Effector CD8-positive, alpha-beta T cell (primary cell): ENCODE data around the gene ITGA2.

Experiments
- DNase-seq: peaks from one replicate; lab custom pipeline; 2025; lab: John Stamatoyannopoulos, UW

The ITGA2 gene

DNA sequence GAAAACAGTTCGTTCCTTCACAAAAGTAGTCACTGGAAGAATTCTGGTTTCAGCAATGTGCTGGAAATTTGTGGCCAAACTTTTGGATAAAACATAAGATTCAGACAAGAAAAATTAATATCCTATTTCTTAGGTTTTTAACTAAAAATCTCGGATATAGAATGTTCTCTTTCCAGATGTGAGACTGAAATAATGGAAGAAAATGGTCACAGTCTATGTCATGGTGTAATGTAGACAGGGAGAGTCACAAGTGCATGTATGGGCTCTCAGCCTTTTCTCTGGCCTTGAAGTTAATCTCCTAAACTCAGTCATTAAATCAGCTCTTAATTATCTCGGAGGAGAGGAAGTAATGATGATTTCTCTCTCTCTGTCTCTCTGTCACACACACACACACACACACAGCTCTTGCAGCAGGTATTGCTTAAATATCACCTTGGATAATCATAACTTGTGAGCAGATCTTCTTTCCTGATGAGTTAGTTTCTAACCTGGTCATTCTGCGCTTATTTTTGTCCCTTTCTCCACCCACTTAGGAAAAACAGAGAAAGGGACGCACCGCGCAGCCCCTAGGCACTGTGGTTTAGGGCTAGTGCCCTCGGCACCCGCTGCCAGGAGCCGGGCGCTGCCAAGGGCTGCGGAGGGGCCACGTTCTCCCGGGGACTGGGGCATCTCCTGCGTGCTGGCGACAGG lies 672 bp upstream of the ITGA2 start:
- DNase-seq: no peak

DNA sequence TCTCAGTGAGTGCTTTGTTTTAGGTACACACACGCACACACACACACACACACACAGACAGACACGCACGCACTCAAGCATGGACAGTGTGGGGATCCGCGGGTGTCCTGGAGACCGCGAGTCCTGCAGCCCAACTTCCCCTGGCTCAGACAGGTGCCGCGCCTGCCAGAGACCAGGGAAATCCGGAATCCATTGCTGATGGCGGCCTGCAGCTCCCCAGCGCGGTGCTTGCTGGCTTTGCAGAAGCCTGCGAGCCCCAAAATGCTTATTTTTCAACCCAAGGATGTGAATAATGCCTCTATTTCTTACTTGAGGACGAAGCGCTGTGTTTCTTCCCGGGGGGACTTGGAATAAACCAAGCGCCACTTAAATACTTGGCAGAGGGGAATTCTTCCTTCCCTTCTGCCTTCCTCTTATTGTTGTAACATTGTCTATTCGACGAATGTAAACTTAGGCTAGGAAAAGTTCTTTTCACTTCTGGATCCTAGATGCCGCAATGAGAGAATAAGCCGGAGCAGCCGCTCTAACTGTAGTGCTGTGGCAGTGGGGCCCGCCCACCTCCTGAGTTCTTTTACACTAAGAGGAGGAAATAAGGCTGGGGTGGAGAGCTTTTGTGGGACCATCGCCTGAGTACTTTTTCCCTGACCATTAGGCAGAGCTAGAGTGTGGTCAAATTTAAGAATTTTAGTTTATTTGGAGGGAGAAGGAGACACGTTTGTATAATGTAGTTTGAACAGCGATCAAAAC lies 802 bp downstream of the ITGA2 start:
- no peak for DNase-seq

DNA sequence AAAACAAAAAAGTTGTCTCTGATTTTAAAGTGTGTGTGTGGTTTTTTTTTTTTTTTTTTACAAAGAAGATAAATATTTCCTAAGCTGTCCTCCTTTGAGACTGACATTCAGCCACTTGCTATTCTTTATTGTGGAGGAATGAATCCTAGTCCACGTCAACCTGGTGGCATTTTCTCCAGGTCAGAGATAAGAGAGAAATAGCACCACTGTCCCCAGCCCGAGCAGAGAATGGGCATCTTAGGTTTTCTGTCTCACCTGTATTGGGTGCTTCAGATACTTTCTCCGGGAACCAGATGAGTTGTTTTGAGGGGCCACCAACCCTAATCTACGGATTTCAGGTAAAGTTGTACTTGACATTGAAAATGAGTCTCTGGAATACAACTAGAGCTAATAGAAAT lies 1.4 kb downstream of the ITGA2 start:
- no peak for DNase-seq

DNA sequence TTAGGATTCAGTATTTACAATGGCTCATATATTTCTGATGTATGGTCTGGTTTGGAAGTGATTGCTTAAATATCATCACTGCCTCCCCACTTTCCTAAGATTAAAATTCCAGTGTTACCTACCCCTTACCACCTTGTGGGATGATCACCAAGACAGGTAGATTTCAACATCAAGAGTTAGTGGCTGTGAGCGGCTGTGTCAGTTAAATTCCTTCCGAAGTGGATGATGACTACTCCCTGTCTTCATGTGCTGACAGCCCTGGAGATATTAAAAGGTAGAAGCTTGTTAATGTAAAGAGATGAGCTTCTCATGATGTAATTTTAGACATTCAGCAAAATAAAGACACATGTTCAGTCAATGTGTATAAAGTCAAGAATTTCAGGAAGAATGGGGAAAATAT lies 4.2 kb downstream of the ITGA2 start:
- DNase-seq: no peak

DNA sequence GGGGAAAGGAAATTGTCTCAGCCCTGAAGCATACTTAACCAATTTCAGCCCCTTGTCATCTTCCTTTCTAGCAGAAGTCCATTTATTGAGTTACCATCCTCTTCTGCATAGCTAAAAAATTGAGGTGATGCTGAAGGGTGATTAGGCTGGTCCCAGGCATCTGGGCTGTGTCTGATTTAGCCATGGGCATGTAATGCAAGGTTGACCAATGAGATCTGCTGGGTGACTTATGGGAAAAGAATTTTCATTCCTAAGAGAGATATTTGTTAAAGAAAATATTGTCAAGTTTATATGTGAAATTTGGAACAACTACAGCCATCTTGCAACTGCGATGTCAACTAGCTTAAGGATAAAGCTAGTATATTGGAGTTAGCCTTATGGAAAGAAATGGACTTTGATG lies 5.1 kb downstream of the ITGA2 start:
- no peak for DNase-seq

DNA sequence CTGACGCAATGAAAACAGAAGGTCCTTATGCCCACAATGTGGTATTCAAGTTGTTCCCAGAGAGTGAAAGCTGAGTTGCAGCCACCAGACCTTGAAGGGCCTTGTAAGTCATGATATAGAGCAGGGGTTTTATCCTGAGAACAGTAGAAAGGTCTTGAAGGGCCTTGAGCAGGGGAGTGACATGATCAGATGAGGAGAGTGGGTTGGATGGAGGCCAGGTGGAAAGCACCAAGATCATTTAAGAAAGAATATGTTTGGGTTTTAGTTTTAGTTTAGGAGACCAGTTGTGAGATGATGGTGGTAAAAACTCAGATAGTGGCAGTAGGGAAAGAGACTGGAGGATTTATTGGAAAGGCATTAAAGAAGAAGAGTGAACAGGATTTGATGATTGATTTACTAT lies 5.9 kb downstream of the ITGA2 start:
- DNase-seq: no peak

DNA sequence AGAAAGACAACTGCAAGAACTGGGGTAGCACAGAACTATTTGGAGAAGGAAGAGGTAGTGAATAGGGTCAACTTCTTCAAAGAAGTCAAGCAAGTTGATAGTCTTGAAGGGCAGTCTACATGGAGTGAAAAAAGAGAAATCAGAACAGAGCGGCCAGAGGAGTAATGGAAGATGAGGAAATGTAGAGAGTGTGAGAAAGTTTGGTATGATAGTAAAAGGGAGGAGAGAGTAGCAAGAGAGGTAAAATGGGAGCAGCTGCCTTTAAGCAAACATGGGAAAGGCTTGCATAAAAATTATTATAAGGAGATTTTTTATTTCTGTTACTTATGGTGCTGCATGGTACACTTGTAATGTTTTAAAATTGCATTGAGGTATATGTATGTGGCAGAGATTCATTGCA lies 6.8 kb downstream of the ITGA2 start:
- no peak for DNase-seq

DNA sequence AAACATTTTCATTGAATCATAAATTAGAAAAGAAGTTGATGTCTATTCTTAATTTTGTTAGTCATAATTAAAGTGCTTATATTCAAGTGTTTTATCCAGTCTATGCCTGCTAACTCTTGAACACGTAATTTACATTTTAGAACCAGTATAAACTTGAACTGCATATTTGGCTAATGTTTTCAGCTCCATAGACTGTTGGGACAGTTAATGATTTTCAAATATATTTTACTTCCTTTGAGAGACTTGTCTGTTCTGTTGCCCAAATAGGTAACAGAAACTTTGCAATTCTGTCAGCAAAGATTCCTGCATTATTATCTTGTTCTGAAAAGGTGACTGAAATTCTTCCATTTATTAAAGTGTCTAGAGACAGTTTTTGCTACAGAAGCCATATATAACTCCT lies 7.8 kb downstream of the ITGA2 start:
- DNase-seq: no peak

DNA sequence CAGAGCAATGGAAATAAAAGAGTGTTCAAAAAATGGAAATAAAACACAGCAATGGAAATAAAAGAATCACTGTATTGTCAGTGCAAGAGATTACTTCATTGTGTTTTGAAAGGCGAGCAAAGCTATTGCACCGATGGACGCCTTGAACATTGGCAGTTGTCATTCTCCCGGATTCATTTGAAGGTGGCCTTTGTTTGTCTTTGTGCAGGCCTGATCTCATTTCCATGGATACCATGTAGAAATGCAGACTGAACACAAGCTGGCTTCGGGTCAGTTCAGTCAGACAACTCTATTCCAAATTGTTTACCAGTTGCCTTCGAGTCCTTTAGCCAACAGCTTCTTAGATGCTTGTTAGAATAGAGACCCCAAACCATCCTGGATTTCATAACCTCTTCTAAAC lies 8.3 kb downstream of the ITGA2 start:
- no peak for DNase-seq

DNA sequence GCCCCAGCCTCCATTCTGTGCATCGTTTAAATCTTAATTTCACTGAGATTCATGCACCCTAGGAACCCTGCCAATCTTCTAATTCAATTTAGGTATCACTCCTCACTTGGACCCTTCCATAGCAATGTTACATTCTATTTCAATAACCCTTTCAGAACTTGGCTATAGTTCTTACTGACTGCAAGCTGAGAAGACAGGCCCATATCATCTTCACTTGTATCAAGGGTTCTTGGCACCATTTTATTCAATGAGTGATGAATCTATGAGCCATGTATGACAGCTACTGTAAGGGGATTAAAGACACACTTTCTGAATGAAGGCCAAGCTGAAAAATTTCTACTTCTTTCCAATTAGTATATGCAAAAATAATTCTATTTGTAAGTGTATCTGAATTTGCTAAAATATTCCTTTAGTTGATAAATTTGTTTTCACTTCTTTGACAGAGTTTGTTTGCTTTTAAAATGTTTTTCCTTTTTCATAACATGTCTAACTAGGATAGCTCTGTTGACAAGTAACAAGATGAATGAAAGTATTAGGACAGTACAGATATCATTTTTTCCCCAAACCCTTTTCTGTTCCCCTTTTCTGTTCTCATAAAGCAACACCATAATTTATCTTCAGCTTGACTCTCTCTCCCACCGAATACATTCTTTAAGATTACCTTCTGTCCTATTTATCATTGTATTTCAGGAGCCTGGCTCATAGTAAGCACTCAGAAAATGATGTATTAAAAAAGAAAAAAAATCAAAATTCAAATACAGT lies 9.6 kb downstream of the ITGA2 start:
- no peak for DNase-seq

DNA sequence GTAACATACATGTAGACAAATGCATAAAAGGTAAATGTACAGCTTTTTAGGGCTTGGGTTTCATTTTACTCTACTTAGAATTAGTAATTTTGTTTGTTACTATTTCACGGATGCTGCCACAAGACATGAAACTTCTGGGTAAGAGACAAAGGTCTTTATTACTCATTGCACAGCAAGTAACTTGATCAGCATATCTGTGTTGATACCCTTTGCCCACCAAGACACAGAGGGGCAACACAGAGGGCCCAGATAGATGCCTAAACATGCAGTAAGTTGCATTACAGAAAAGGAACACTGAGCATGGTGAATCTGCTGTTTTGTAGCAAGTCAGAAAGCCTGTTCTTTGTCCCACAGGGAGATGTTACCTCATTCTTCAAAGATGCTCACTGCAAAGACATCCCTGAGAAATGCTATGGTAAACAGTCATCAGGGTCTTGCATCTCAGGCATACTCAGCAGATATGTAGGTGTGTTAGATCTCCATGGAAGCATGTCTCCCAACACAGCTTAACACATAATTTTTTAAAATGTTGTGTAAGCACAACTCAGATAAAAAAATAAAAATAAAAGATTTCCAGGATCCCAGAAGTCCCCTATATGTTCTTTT lies 10.3 kb downstream of the ITGA2 start:
- no peak for DNase-seq

DNA sequence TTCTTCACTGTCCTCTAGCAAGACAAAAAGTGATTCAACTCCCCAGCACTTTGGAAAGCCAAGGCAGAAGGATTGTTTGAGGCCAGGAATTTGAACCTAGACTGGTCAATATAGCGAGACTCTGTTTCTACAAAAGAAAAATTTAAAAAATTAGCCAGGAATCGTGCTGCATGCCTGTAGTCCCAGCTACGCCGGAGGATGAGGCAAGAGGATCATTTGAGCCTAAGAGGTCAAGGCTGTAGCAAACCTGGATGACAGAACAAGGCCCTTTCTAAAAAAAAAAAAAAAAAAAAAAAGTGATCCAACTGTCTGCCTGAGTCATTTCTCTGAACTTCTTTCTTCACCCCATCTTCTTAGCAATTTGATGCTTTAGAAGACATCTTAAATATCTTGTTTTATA lies 12.4 kb downstream of the ITGA2 start:
- DNase-seq: no peak

DNA sequence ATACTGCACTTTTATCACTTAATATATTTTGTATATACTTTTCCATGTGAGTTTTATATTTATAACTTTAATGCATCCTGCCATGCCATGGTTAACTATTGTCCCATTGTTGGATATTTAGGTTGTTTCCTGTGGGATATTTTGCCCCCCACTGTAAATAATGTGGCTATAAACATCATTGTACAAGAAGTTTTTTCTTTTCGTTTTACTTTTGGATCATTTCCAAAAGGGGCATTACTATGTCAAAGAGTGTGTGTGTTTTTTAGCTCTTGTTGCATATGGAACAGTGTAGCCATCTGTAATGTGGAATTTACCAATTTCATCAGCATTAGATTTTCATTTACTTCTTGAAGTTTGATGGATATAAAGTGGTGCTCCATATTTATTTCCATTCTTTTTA lies 13.3 kb downstream of the ITGA2 start:
- no peak for DNase-seq

DNA sequence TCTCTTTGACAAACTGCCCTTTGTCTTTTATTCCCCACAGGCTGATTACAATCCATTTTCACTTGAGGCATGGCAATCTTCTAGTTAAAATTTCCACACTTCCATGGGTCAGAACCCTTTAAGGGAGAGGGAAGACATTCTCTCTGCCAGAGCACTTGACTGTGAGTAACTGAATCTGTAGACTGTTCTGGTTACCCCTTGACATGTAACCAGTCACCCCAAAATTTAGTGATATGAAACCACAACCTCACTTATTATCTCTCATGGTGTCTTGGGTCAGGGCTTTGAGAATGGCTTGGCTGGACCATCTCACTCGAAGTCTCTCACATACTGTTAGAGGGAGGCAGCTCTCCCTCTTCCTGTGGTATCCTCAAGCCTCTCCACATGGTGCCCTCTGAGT lies 14.0 kb downstream of the ITGA2 start:
- DNase-seq: no peak

DNA sequence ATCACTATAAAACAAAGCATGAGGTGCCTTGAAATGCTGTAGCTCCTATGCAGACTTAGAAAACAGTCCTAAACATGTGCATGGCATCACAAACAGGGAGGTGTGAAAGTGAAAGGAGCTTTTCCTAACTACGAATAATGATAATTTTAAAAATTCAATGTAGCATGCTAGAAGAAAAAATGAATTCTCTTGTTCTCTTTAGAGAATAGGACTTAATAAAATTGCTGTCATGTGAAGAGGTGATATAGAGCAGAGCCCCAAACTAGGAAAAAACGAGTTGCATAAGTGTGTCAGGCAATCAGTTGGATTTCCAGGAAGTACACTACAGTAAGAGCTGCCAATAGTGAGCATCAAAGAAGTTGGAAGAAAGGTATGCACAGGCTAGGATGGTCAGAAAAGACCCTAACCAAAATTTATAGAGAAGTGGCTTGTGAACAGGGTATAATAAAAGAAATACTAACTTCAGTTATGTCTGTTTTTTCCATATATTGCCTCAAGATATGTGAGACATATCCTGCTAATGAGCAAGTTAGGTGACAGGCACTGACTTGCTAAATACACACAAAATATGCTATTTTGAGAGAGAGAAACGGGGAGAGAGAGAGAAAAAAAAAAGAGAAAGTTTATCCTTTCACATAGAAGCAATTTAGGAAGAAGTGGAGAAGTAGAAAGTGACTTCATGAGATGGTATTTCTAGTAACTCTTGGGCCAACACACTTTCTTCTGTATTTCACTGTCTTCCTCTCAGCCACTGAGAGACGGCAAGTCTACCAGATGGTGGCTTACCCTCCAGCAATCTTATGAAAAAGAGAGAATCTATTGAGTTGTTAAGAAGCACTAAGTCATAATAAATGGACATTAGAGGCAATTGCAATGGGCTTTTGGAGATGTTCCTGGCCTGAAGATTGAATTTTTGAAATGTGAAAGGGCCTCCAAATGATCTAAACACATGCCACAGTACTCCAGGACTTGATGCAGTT lies 18.0 kb downstream of the ITGA2 start:
- no peak for DNase-seq

DNA sequence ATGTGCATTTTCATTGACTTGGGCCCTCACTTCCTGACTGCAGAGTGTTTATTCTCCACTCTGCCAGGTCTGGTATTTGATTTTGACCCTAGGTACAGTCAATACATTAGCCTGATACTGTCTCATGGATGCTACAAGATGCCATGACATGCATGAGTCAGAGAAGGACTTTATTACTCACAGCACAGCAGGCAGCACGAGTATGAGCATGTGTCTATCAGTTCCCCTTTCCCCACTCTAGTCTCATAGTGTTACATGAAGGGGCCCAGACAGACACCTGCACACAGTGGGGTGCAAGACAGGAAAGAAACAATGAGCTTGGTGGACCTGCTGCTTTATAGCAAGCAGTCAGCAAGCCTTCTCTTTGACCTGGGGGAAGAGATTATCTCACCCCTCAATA lies 19.6 kb downstream of the ITGA2 start:
- DNase-seq: no peak

DNA sequence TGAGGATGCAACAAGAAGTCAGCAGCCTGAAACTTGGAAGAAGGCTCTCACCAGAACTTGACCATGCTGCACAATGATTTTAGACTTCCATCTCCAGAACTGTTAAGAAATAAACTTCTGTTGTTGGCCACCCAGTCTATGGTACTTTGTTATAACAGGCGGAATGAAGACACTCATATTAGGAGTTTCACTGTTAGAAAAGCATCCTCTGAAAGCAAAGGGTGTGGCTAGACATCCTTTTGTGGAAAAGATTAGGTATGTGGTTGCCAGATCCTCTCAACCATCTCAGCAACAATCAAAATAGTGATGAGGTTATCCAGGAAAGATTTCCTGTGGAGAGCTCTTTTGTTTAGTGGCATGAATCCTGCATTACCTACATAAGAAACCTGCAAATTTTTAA lies 20.7 kb downstream of the ITGA2 start:
- DNase-seq: no peak

DNA sequence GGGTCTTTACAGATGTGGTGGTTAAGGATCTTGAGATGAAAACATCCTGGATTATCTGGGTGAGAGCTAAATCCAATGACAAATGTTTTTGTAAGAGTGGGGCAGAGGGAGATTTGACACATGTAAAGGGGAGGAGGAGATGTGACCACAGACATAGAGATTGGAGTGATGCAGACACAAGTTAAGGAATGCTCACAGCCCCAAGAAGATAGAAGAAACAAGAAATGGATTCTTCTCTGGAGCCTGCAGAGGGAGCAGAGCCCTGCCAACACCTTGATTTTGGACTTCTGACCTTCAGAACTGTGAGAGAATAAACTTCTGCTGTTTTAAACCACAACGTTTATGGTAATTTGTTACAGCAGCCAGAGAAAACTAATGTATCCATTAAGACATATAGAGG lies 21.7 kb downstream of the ITGA2 start:
- DNase-seq: no peak

DNA sequence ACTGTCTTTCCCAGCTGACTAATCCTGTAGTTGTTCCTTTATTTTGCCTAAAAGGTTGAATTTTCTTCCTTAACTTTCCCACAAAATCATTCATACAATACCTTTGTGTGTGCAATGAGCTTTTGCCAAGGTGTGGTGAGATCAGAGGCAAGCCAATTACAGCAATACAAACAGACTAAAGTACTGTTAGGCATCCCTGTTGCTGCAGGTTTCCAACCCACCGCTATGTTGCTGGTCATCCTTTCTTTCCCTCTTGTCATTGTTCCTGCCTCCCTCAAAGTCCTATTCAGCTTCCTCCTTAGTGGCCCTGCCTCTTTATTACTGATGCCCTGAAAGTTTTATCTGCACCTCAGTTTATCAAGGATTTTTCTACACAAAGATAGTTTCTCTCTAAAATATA lies 22.1 kb downstream of the ITGA2 start:
- DNase-seq: no peak

DNA sequence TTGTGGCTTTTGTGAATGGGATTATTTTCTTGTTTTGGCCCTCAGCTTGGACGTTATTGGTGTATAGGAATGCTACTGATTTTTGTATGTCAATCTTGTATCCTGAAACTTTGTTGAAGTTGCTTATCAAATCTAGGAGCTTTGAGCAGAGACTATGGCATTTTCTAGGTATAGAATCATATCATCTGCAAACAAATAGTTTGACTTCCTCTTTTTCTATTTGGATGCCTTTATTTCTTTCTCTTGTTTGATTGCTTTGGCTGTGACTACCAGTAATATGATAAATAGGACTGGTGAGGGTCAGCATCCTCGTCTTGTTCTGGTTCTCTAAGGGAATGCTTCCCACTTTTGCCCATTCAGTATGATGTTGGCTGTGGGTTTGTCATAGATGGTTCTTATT lies 24.7 kb downstream of the ITGA2 start:
- DNase-seq: no peak

DNA sequence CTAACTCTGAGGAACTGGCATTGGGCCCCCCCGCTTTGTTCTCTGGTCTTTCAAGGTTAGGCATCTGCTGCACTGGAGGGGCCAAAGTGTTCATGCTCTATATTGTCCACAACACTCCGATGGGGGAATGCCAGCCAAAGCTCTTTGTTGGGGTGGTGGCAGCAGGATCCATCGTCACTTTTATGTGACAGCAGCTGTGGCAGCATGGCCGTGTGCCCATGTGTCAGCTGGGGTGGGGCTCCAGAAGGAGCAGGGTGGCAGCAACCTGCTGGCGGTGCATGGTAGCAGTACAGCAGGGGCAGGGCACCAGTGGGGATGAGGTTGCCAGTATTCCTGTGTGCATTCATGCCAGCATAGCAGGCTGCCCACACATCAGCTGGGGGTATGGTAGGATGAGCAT lies 28.2 kb downstream of the ITGA2 start:
- no peak for DNase-seq
